ENCODE results near the gene NOXO1. TPM values are rescaled to one million over a fixed set of nuclear protein-coding genes. Genes with fewer than 3 reads are reported as not detected.

NOXO1 gene
- total RNA-seq, 1 experiment from 2014 or later, result 1.7 TPM

- Histone ChIP-seq H3K4me1 (ENCODE audit: insufficient read depth, low read length) (no peaks in the 10 kb centered on the region; the same call in 1 of the 2 replicates), H4K20me1 (ENCODE audit: control insufficient read depth, insufficient read depth, insufficient read length) (peaks cover 2% of the 10 kb centered on the region), H3K4me2 (ENCODE audit: insufficient read depth, insufficient read length, low read length) (no peak overlapping the region), H4K8ac (replicated peaks; ENCODE audit: insufficient read length, low read depth, low read length) (no peak overlapping the region), H2BK5ac (ENCODE audit: insufficient read length, low read length) (no peak overlapping the region), H3K79me1 (ENCODE audit: insufficient read depth, low read depth, low read length, poor library complexity, severe bottlenecking) (no peaks in the 10 kb centered on the region), H2BK120ac (ENCODE audit: low read depth, low read length, poor library complexity, severe bottlenecking) (no peak overlapping the region), H2BK15ac (ENCODE audit: low read depth, low read length) (no peak overlapping the region), H3K27ac (ENCODE audit: insufficient read length, low read depth, low read length) (no peak overlapping the region), H3K14ac (ENCODE audit: insufficient read depth, low read length) (no peak overlapping the region), H2BK12ac (ENCODE audit: insufficient read length, low read depth, low read length) (no peak overlapping the region), H2BK20ac (ENCODE audit: low read depth, low read length, poor library complexity, severe bottlenecking) (no peak overlapping the region), H3K18ac (ENCODE audit: insufficient read length, low read depth, low read length) (no peak overlapping the region), H3K4ac (ENCODE audit: low read depth, low read length) (no peak overlapping the region), H2AFZ (ENCODE audit: low read length) (no peak overlapping the region), H3K56ac (ENCODE audit: insufficient read length, low read depth, low read length) (no peak overlapping the region), H3K79me2 (ENCODE audit: insufficient read depth, low read length) (no peaks in the 10 kb centered on the region; the same call in 1 of the 2 replicates), H3K9me3 (ENCODE audit: control insufficient read depth, low read depth, low read length) (no peaks in the 10 kb centered on the region), H4K91ac (ENCODE audit: insufficient read length, low read depth, low read length) (no peak overlapping the region), H3K9ac (ENCODE audit: extremely low read depth, insufficient read length, low read length) (no peak overlapping the region), H4K5ac (ENCODE audit: insufficient read length, low read depth, low read length) (no peak overlapping the region), H3T11ph (ENCODE audit: low read length) (no peak overlapping the region), H3K23me2 (ENCODE audit: insufficient read length, low read depth, low read length, poor library complexity, severe bottlenecking) (peaks cover 23% of the 10 kb centered on the region), H3K27me3 (ENCODE audit: insufficient read depth, low read length) (peaks cover 24% of the 10 kb centered on the region), H2AK5ac (ENCODE audit: insufficient read length, low read length) (no peak overlapping the region), H3K23ac (ENCODE audit: insufficient read length, low read depth, low read length) (no peak overlapping the region)
- TF ChIP-seq CTCF (conservative IDR thresholded peaks at IDR 0.05), result no peak
- Mint-ChIP-seq H3K4me3 (peak overlapping the region; percentile 85 to 88), H3K27me3 (ENCODE audit: low read depth) (peaks cover 50% of the 10 kb centered on the region), H3K9me3 (no peaks in the 10 kb centered on the region; a peak in 1 of 5 replicates), H3K27ac (no peak overlapping the region), H3K4me1 (peaks cover 30 to 34% of the 10 kb centered on the region in 2 experiments), H3K36me3 (ENCODE audit: insufficient read depth in 1 of 3, low read depth in 3 of 3) (peaks cover 0 to 20% (median 18%) of the 10 kb centered on the region in 3 experiments)
- no peak for DNase-seq
- WGBS (ENCODE audit: extremely low coverage, insufficient read length, low lambda C conversion rate), result no CpG with 5 or more reads among the region's 14 CpGs
Measured at GRCh38 chr16:1985466-1986150, 4.3 kb upstream of the NOXO1 start.

Data from H9 (cell line).